Measurements from ENCODE around the gene ADNP. TPM values are rescaled to one million over a fixed set of nuclear protein-coding genes. Genes with fewer than 3 reads are reported as not detected.

Gene ADNP
- total RNA-seq, 1 donor from 2014 or later = 58.3 TPM

GRCh38 chr20:50843331-50844276 lies 87.6 kb downstream of the ADNP start:
- Histone ChIP-seq H3K27ac (no peak overlapping the region), H3K4me1 (peaks cover 6% of the 10 kb centered on the region), H3K36me3 (no peaks in the 10 kb centered on the region), H3K4me3 (no peak overlapping the region), H3K27me3 (ENCODE audit: low read depth) (no peaks in the 10 kb centered on the region), H3K9me3 (no peaks in the 10 kb centered on the region)
- no peak for DNase-seq
- ATAC-seq = no peak
- TF ChIP-seq, protein P1, sequence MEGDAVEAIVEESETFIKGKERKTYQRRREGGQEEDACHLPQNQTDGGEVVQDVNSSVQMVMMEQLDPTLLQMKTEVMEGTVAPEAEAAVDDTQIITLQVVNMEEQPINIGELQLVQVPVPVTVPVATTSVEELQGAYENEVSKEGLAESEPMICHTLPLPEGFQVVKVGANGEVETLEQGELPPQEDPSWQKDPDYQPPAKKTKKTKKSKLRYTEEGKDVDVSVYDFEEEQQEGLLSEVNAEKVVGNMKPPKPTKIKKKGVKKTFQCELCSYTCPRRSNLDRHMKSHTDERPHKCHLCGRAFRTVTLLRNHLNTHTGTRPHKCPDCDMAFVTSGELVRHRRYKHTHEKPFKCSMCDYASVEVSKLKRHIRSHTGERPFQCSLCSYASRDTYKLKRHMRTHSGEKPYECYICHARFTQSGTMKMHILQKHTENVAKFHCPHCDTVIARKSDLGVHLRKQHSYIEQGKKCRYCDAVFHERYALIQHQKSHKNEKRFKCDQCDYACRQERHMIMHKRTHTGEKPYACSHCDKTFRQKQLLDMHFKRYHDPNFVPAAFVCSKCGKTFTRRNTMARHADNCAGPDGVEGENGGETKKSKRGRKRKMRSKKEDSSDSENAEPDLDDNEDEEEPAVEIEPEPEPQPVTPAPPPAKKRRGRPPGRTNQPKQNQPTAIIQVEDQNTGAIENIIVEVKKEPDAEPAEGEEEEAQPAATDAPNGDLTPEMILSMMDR (IDR thresholded peaks at IDR 0.05) = no peak
- intact Hi-C loops (cut with DNase I) = no loop called here

GRCh38 chr20:50842821-50843220 lies 88.4 kb downstream of the ADNP start:
- ATAC-seq (no peak), DNase-seq (no peak)
- Histone ChIP-seq H3K36me3 (no peaks in the 10 kb centered on the region), H3K9me3 (no peaks in the 10 kb centered on the region), H3K4me1 (no peaks in the 10 kb centered on the region), H3K27me3 (ENCODE audit: low read depth) (no peaks in the 10 kb centered on the region), H3K27ac (no peak overlapping the region), H3K4me3 (no peak overlapping the region)
- intact Hi-C loops (cut with DNase I) = no loop called here
- TF ChIP-seq, protein P1 (IDR thresholded peaks at IDR 0.05) = no peak

Other genes starting within 250 kb of the ADNP start
- 11.0 TPM for gene RIPOR3, start 239.9 kb downstream of the ADNP start, total RNA-seq
- gene PARD6B, start 199.9 kb downstream of the ADNP start, total RNA-seq = 32.5 TPM
- 3.9 TPM for gene BCAS4, start 136.4 kb downstream of the ADNP start, total RNA-seq
- gene DPM1, start 27.1 kb upstream of the ADNP start, total RNA-seq = 31.2 TPM
- 4.7 TPM for gene MOCS3, start 27.4 kb upstream of the ADNP start, total RNA-seq
- gene KCNG1, start 91.7 kb upstream of the ADNP start, total RNA-seq = not detected